Retinal pigment epithelial cell (primary cell): ENCODE results near the gene UCHL5.
"Not testable (repeated sequence)": the region's sequence is repeated elsewhere in the genome, so short reads cannot be mapped to it uniquely, and the experiment has no call there.

Source experiments
- DNase-seq: peaks from one replicate; pipeline ENCODE4 v3.0.0-alpha.2; 2010; ENCODE audit warnings: low read depth
- H3K4me3 ChIP-seq: 2 replicates; pipeline ENCODE4 v1.5.1; 2011; ENCODE audit warnings: mild to moderate bottlenecking, low read length, control low read depth, moderate library complexity
- CTCF ChIP-seq: conservative IDR thresholded peaks from 2 replicates; pipeline ENCODE4 v1.5.1; 2011; ENCODE audit warnings: low read depth, low read length, control low read depth, inconsistent platforms

UCHL5 gene

GRCh38 chr1:193042766-193043691 is 16.1 kb downstream of the UCHL5 start:
- TF ChIP-seq CTCF: no peak
- no peak for DNase-seq
- no peak overlapping the region for H3K4me3 ChIP-seq

GRCh38 chr1:193040011-193040410 is 19.1 kb downstream of the UCHL5 start:
- TF ChIP-seq CTCF: no peak
- DNase-seq: no peak
- no peak overlapping the region for H3K4me3 ChIP-seq

- no peak for TF ChIP-seq CTCF
- DNase-seq: no peak
- H3K4me3 ChIP-seq: no peak overlapping the region
Observed at GRCh38 chr1:193036337-193037047, 22.7 kb downstream of the UCHL5 start.

- no peak for DNase-seq
- H3K4me3 ChIP-seq: no peak overlapping the region
- TF ChIP-seq CTCF: no peak
Observed at GRCh38 chr1:193033610-193034009, 25.6 kb downstream of the UCHL5 start.

- not testable (repeated sequence) for DNase-seq, H3K4me3 ChIP-seq
Observed at GRCh38 chr1:193032643-193033427, 26.3 kb downstream of the UCHL5 start.

- TF ChIP-seq CTCF: no peak
- DNase-seq: no peak
- H3K4me3 ChIP-seq: no peak overlapping the region
Observed at GRCh38 chr1:193031431-193031830, 27.7 kb downstream of the UCHL5 start.

GRCh38 chr1:193030280-193030679 is 28.9 kb downstream of the UCHL5 start:
- no peak for DNase-seq
- no peak overlapping the region for H3K4me3 ChIP-seq
- no peak for TF ChIP-seq CTCF
